Tibial artery (tissue), 4 donors: Measurements from ENCODE around the gene IL3RA.
A peak's percentile ranks its signal among the peaks of the same experiment; 100 is the strongest.
"Not testable (repeated sequence)": the region's sequence is repeated elsewhere in the genome, so short reads cannot be mapped to it uniquely, and the experiment has no call there.

ENCODE experiments used
- DNase-seq, 2 donors: peaks; one replicate each; pipeline ENCODE4 v3.0.0-alpha.2; 2019
- H3K27ac ChIP-seq, 2 donors: fragments of 200-600 bp; sonication (generic) in 1 of 2; 1 replicate in 1 of 2; 2 replicates in 1 of 2; pipeline ENCODE4 v1.5.1; 2018 to 2019; ENCODE audit warnings: mild to moderate bottlenecking in 1 of 2
- H3K27me3 ChIP-seq, 2 donors: fragments of 200-600 bp; sonication (generic) in 1 of 2; one replicate each; pipeline versions ENCODE4 v1.5.1 to v1.6.0; 2016 to 2019
- H3K36me3 ChIP-seq, 3 donors: fragments of 200-600 bp; sonication (generic) in 2 of 3; one replicate each; pipeline ENCODE4 v1.5.1; 2016 to 2019; ENCODE audit warnings: mild to moderate bottlenecking in 2 of 3
- H3K4me1 ChIP-seq, 4 donors: fragments of 200-600 bp; sonication (generic) in 2 of 4; 1 replicate in 3 of 4; 2 replicates in 1 of 4; pipeline ENCODE4 v1.5.1; 2016 to 2019
- H3K4me3 ChIP-seq, 2 donors: fragments of 200-600 bp; sonication (generic) in 1 of 2; 1 replicate in 1 of 2; 2 replicates in 1 of 2; pipeline ENCODE4 v1.5.1; 2018 to 2019; ENCODE audit warnings: mild to moderate bottlenecking in 2 of 2
- H3K9me3 ChIP-seq, 3 donors: fragments of 200-600 bp; sonication (generic) in 1 of 3; one replicate each; pipeline ENCODE4 v1.5.1; 2016 to 2019
- CTCF ChIP-seq, 2 experiments: fragments of 200-600 bp in 1 of 2; fragments of 450-650 bp in 1 of 2; IDR thresholded peaks; one replicate each; pipeline ENCODE4 v1.5.1; 2017 to 2019; ENCODE audit warnings: antibody characterized with exemption in 2 of 2, mild to moderate bottlenecking in 1 of 2, moderate library complexity in 1 of 2
- intact Hi-C: fragments of 100-400 bp; cut with DNase I; formaldehyde crosslinking; loops from one replicate; pipeline ENCODE4 v1.15.0; 2023; ENCODE audit warnings: low total_unique reads

IL3RA gene

GRCh38 chrX:1336948-1337779 is 579 bp downstream of the IL3RA start:
- peaks cover 0 to 3% of the 10 kb centered on the region in 2 donors for H3K27me3 ChIP-seq
- intact Hi-C loops, result no loop called here
- DNase-seq, result no peak
- peaks cover 0 to 7% (median 0%) of the 10 kb centered on the region in 3 donors for H3K9me3 ChIP-seq
- H3K36me3 ChIP-seq, result no peaks in the 10 kb centered on the region
- peak overlapping the region; percentile 50 to 58 for H3K27ac ChIP-seq
- peak overlapping the region; percentile 51 to 61 for H3K4me3 ChIP-seq
- peaks cover 0 to 8% (median 2%) of the 10 kb centered on the region in 4 donors for H3K4me1 ChIP-seq
- no peak for TF ChIP-seq CTCF (IDR thresholded peaks at IDR 0.05)

GRCh38 chrX:1341545-1342184 is 5.1 kb downstream of the IL3RA start:
- peaks cover 0 to 7% (median 0%) of the 10 kb centered on the region in 3 donors for H3K9me3 ChIP-seq
- no peaks in the 10 kb centered on the region for H3K27me3 ChIP-seq
- peaks cover 0 to 1% (median 0%) of the 10 kb centered on the region in 4 donors for H3K4me1 ChIP-seq
- intact Hi-C loops, result no loop called here
- H3K36me3 ChIP-seq, result no peaks in the 10 kb centered on the region
- no peak for TF ChIP-seq CTCF (IDR thresholded peaks at IDR 0.05)
- no peak overlapping the region for H3K27ac ChIP-seq
- no peak for DNase-seq
- H3K4me3 ChIP-seq, result no peak overlapping the region

- intact Hi-C loops, DNase-seq, H3K9me3 ChIP-seq, H3K36me3 ChIP-seq, H3K27me3 ChIP-seq, H3K27ac ChIP-seq, H3K4me3 ChIP-seq, H3K4me1 ChIP-seq: not testable (repeated sequence)
These were observed 13.0 kb downstream of the IL3RA start for GRCh38 chrX:1349606-1350005.

- H3K4me3 ChIP-seq, result no peak overlapping the region
- TF ChIP-seq CTCF (IDR thresholded peaks at IDR 0.05), result no peak
- no peaks in the 10 kb centered on the region for H3K4me1 ChIP-seq
- H3K36me3 ChIP-seq, result peaks cover 0 to 5% (median 0%) of the 10 kb centered on the region in 3 donors
- H3K27me3 ChIP-seq, result no peaks in the 10 kb centered on the region
- H3K27ac ChIP-seq, result no peak overlapping the region
- intact Hi-C loops, result no loop called here
- no peaks in the 10 kb centered on the region for H3K9me3 ChIP-seq
- DNase-seq, result no peak
These were observed 15.6 kb downstream of the IL3RA start for GRCh38 chrX:1351981-1352714.

GRCh38 chrX:1354036-1355019 is 17.7 kb downstream of the IL3RA start:
- intact Hi-C loops, result no loop called here
- TF ChIP-seq CTCF (IDR thresholded peaks at IDR 0.05), result no peak
- Histone ChIP-seq H3K4me1 (no peaks in the 10 kb centered on the region), H3K36me3 (peaks cover 17 to 22% (median 21%) of the 10 kb centered on the region in 3 donors), H3K27ac (no peak overlapping the region), H3K9me3 (peaks cover 0 to 10% (median 6%) of the 10 kb centered on the region in 3 donors), H3K27me3 (no peaks in the 10 kb centered on the region), H3K4me3 (no peak overlapping the region)
- DNase-seq, result no peak
